HCT116 (cell line): ENCODE measurements around the gene VTI1A. TPM values are rescaled to one million over a fixed set of nuclear protein-coding genes. Genes with fewer than 3 reads are reported as not detected.
A peak's percentile ranks its signal among the peaks of the same experiment; 100 is the strongest.

ENCODE experiments used
- ATAC-seq: fragments of 200-7000 bp; cut with Tn5 transposase; 2 replicates; pipeline ENCODE4 v1.9.1; 2020; ENCODE audit warnings: mild to moderate bottlenecking, moderate library complexity
- BruUV-seq: library from RNA; stranded (reverse); fragments of 400-500 nt; replicated peaks from 2 replicates; lab custom pipeline; 2021; lab: Mats Ljungman, UMichigan
- CTCF ChIA-PET: fragments of 300-600 bp; sonication (Branson Sonifier 250); formaldehyde crosslinking; loops from one replicate; lab custom pipeline; 2021; ENCODE audit warnings: antibody characterized with exemption; lab: Charles Lee
- POLR2A ChIA-PET: fragments of 300-600, 350-600 bp; sonication (Branson Sonifier 250); formaldehyde crosslinking; loops from one replicate; lab custom pipeline; 2021; ENCODE audit warnings: antibody characterized with exemption; lab: Charles Lee
- RAD21 ChIA-PET, 2 experiments: fragments of 300-600 bp; sonication (Branson Sonifier 250); formaldehyde crosslinking; loops; one replicate each; lab custom pipeline; 2023; ENCODE audit warnings: low total read pairs in 2 of 2; ENCODE audit not compliant: uncharacterized antibody in 2 of 2, unreplicated experiment in 2 of 2, low non-redundant PET in 1 of 2; lab: Charles Lee
- DNase-seq: peaks from one replicate; pipeline ENCODE4 v3.0.0-alpha.2; 2010; ENCODE audit warnings: low read depth, low spot score
- H2AFZ ChIP-seq: fragments of 200-600 bp; shearing (Covaris generic), sonication (generic); 2 replicates; pipeline ENCODE4 v1.6.1; 2017; ENCODE audit warnings: low read depth, mixed run types, mixed read lengths, antibody characterized with exemption, low read length; ENCODE audit not compliant: poor library complexity, severe bottlenecking
- H3K27ac ChIP-seq: 2 replicates; pipeline ENCODE4 v1.5.1; 2012; ENCODE audit warnings: low read depth, low read length
- H3K27me3 ChIP-seq: fragments of 200-600 bp; sonication (generic); 2 replicates; pipeline ENCODE4 v1.6.1; 2016; ENCODE audit warnings: mixed run types, low read length, mixed read lengths; ENCODE audit not compliant: insufficient read depth
- H3K36me3 ChIP-seq, 2 experiments: fragments of 200-500 bp in 1 of 2; fragments of 200-600 bp in 1 of 2; sonication (Bioruptor generic) in 1 of 2; sonication (generic) in 1 of 2; 2 replicates each; pipeline versions ENCODE4 v1.5.1 to v1.6.1; 2014 to 2016; ENCODE audit warnings: low read length in 2 of 2, inconsistent platforms in 1 of 2, mixed read lengths in 1 of 2, mixed run types in 1 of 2; ENCODE audit not compliant: insufficient read depth in 2 of 2, control insufficient read depth in 1 of 2
- H3K4me1 ChIP-seq, 2 experiments: fragments of 200-600 bp in 1 of 2; sonication (generic) in 1 of 2; 2 replicates each; pipeline versions ENCODE4 v1.5.1 to v1.6.1; 2012 to 2017; ENCODE audit warnings: low read length in 2 of 2, inconsistent platforms in 1 of 2, mild to moderate bottlenecking in 1 of 2, mixed read lengths in 1 of 2, mixed run types in 1 of 2, moderate library complexity in 1 of 2; ENCODE audit not compliant: insufficient read depth in 2 of 2, control insufficient read depth in 1 of 2
- H3K4me2 ChIP-seq: fragments of 200-600 bp; sonication (generic); 2 replicates; pipeline ENCODE4 v1.6.1; 2017; ENCODE audit warnings: mixed run types, low read length, mixed read lengths
- H3K4me3 ChIP-seq, 2 experiments: fragments of 200-600 bp in 1 of 2; sonication (generic) in 1 of 2; replicated peaks in 1 of 2; 2 replicates each; pipeline ENCODE4 v1.5.1; 2011 to 2016; ENCODE audit warnings: low read length in 2 of 2, control low read depth in 1 of 2, low read depth in 1 of 2, mild to moderate bottlenecking in 1 of 2, mixed read lengths in 1 of 2, mixed run types in 1 of 2
- H3K79me2 ChIP-seq: fragments of 200-600 bp; sonication (generic); 2 replicates; pipeline ENCODE4 v1.6.1; 2017; ENCODE audit warnings: mild to moderate bottlenecking, mixed run types, low read length, moderate library complexity, mixed read lengths; ENCODE audit not compliant: insufficient read depth
- H3K9ac ChIP-seq: fragments of 200-600 bp; sonication (generic); 2 replicates; pipeline ENCODE4 v1.6.1; 2016; ENCODE audit warnings: low read length, mixed read lengths
- H3K9me2 ChIP-seq: fragments of 200-600 bp; sonication (generic), shearing (Covaris generic); 2 replicates; pipeline ENCODE4 v1.6.1; 2017; ENCODE audit warnings: mixed run types, mild to moderate bottlenecking, moderate library complexity; ENCODE audit not compliant: insufficient read depth
- H3K9me3 ChIP-seq, 2 experiments: fragments of 200-500 bp in 1 of 2; fragments of 200-600 bp in 1 of 2; sonication (Bioruptor generic) in 1 of 2; sonication (generic) in 1 of 2; 2 replicates each; pipeline ENCODE4 v1.6.1; 2014 to 2017; ENCODE audit warnings: low read length in 2 of 2, mixed read lengths in 2 of 2, inconsistent platforms in 1 of 2, low read depth in 1 of 2, mild to moderate bottlenecking in 1 of 2, mixed run types in 1 of 2, moderate library complexity in 1 of 2; ENCODE audit not compliant: control insufficient read depth in 1 of 2, insufficient read depth in 1 of 2
- H4K20me1 ChIP-seq: fragments of 200-600 bp; sonication (generic), shearing (Covaris generic); 2 replicates; pipeline ENCODE4 v1.6.1; 2017; ENCODE audit warnings: mixed run types, mild to moderate bottlenecking, moderate library complexity; ENCODE audit not compliant: insufficient read depth
- ELF1 ChIP-seq: IDR thresholded peaks from 2 replicates; pipeline ENCODE4 v1.6.1; 2012; ENCODE audit warnings: low read depth, borderline replicate concordance
- EZH2phosphoT487 ChIP-seq: fragments of 200-600 bp; IDR thresholded peaks from 2 replicates; pipeline ENCODE4 v1.6.1; 2018; ENCODE audit warnings: antibody characterized with exemption, borderline replicate concordance
- REST ChIP-seq: IDR thresholded peaks from 2 replicates; pipeline ENCODE4 v1.6.1; 2012; ENCODE audit warnings: low read depth
- SIN3A ChIP-seq: IDR thresholded peaks from 2 replicates; pipeline ENCODE4 v1.6.1; 2012; ENCODE audit warnings: low read depth
- TCF7L2 ChIP-seq: IDR thresholded peaks from 2 replicates; pipeline ENCODE4 v1.7.0; 2011; ENCODE audit warnings: borderline replicate concordance, inconsistent platforms; ENCODE audit not compliant: insufficient read depth, insufficient read length; ENCODE audit errors: extremely low read depth
- intact Hi-C: fragments of 100-400 bp; cut with micrococcal nuclease; formaldehyde crosslinking; loops from 2 replicates; pipeline ENCODE4 v1.10.0; 2022
- total RNA-seq: library from RNA; stranded (reverse); gene quantifications from one replicate; pipeline ENCODE4 v1.2.1, GENCODE V29; 2021; ENCODE audit not compliant: unreplicated experiment

The VTI1A gene
- total RNA-seq, 1 experiment from 2014 or later = 80.7 TPM

- TF ChIP-seq REST (no peak), ELF1 (peak; percentile 46; the same call in 1 of the 2 replicates)
These were observed 89.6 kb downstream of the VTI1A start (continued) for GRCh38 chr10:112536663-112537062.

- Histone ChIP-seq H3K4me1 (peaks cover 73 to 76% of the 10 kb centered on the region in 2 experiments), H3K27me3 (no peaks in the 10 kb centered on the region), H3K9ac (peak overlapping the region; percentile 44), H3K4me2 (peak overlapping the region; percentile 22; the same call in 1 of the 2 replicates), H3K4me3 (no peak overlapping the region), H3K27ac (peak overlapping the region; percentile 90), H4K20me1 (no peaks in the 10 kb centered on the region), H3K36me3 (peaks cover 0 to 37% of the 10 kb centered on the region in 2 experiments; a peak in 2 of 4 replicates), H3K79me2 (peaks cover 79% of the 10 kb centered on the region), H2AFZ (no peak overlapping the region), H3K9me3 (peaks cover 0 to 4% of the 10 kb centered on the region in 2 experiments; a peak in 1 of 4 replicates), H3K9me2 (no peaks in the 10 kb centered on the region)
- POLR2A ChIA-PET = no interaction called here
- CTCF ChIA-PET = no interaction called here
- intact Hi-C loops = no loop called here
- DNase-seq = no peak
- RAD21 ChIA-PET = no interaction called here
- ATAC-seq = no peak
- BruUV-seq = no TSS peak
- no peak for TF ChIP-seq EZH2phosphoT487
- peak; percentile 77 for TF ChIP-seq TCF7L2
- 0 out of 2 replicates have a peak, but pooled peaks have one; percentile 6 for TF ChIP-seq SIN3A
- TF ChIP-seq ELF1 = no peak
These were observed 91.2 kb downstream of the VTI1A start for GRCh38 chr10:112538168-112538567.
